ENCODE measurements around the gene ANKRD33B.
"Not testable (repeated sequence)": the region's sequence is repeated elsewhere in the genome, so short reads cannot be mapped to it uniquely, and the experiment has no call there.

Gene ANKRD33B

GRCh38 chr5:10662661-10663488, 99.0 kb downstream of the ANKRD33B start:
- no peak overlapping the region for H3K27ac ChIP-seq (ENCODE audit: low read depth, low read length)
- H3K4me3 ChIP-seq (ENCODE audit: low read depth, low read length) = no peak overlapping the region
- no peaks in the 10 kb centered on the region for H3K36me3 ChIP-seq (ENCODE audit: control insufficient read depth, insufficient read depth, low read length)
- H3K4me1 ChIP-seq (ENCODE audit: control insufficient read depth, insufficient read depth, low read length) = peaks cover 5% of the 10 kb centered on the region; the same call in 1 of the 2 replicates
- H3K9ac ChIP-seq (ENCODE audit: low read depth, low read length) = no peak overlapping the region
- H3K27me3 ChIP-seq (ENCODE audit: control insufficient read depth, insufficient read depth, low read length) = no peaks in the 10 kb centered on the region
- H3K9me3 ChIP-seq (ENCODE audit: control insufficient read depth, insufficient read depth, low read length) = no peaks in the 10 kb centered on the region

GRCh38 chr5:10663489-10664179, 99.8 kb downstream of the ANKRD33B start:
- Histone ChIP-seq H3K27ac (ENCODE audit: low read depth, low read length) (no peak overlapping the region), H3K9me3 (ENCODE audit: control insufficient read depth, insufficient read depth, low read length) (no peaks in the 10 kb centered on the region), H3K27me3 (ENCODE audit: control insufficient read depth, insufficient read depth, low read length) (no peaks in the 10 kb centered on the region), H3K4me3 (ENCODE audit: low read depth, low read length) (no peak overlapping the region), H3K36me3 (ENCODE audit: control insufficient read depth, insufficient read depth, low read length) (no peaks in the 10 kb centered on the region), H3K9ac (ENCODE audit: low read depth, low read length) (no peak overlapping the region), H3K4me1 (ENCODE audit: control insufficient read depth, insufficient read depth, low read length) (peaks cover 5% of the 10 kb centered on the region; the same call in 1 of the 2 replicates)

GRCh38 chr5:10664180-10664769, 100.4 kb downstream of the ANKRD33B start:
- H3K4me1 ChIP-seq (ENCODE audit: control insufficient read depth, insufficient read depth, low read length); H3K27ac ChIP-seq (ENCODE audit: low read depth, low read length); H3K9ac ChIP-seq (ENCODE audit: low read depth, low read length); H3K36me3 ChIP-seq (ENCODE audit: control insufficient read depth, insufficient read depth, low read length); H3K4me3 ChIP-seq (ENCODE audit: low read depth, low read length); H3K27me3 ChIP-seq (ENCODE audit: control insufficient read depth, insufficient read depth, low read length); H3K9me3 ChIP-seq (ENCODE audit: control insufficient read depth, insufficient read depth, low read length): not testable (repeated sequence)

- H3K4me3 ChIP-seq (ENCODE audit: low read depth, low read length) = no peak overlapping the region
- H3K36me3 ChIP-seq (ENCODE audit: control insufficient read depth, insufficient read depth, low read length) = no peaks in the 10 kb centered on the region
- H3K9ac ChIP-seq (ENCODE audit: low read depth, low read length) = no peak overlapping the region
- no peak overlapping the region for H3K27ac ChIP-seq (ENCODE audit: low read depth, low read length)
- no peaks in the 10 kb centered on the region for H3K27me3 ChIP-seq (ENCODE audit: control insufficient read depth, insufficient read depth, low read length)
- H3K4me1 ChIP-seq (ENCODE audit: control insufficient read depth, insufficient read depth, low read length) = peaks cover 5% of the 10 kb centered on the region; the same call in 1 of the 2 replicates
- H3K9me3 ChIP-seq (ENCODE audit: control insufficient read depth, insufficient read depth, low read length) = no peaks in the 10 kb centered on the region
Observed at GRCh38 chr5:10665799-10666198, 101.9 kb downstream of the ANKRD33B start.

- Histone ChIP-seq H3K9me3 (ENCODE audit: control insufficient read depth, insufficient read depth, low read length) (no peaks in the 10 kb centered on the region), H3K9ac (ENCODE audit: low read depth, low read length) (no peak overlapping the region), H3K27me3 (ENCODE audit: control insufficient read depth, insufficient read depth, low read length) (no peaks in the 10 kb centered on the region), H3K36me3 (ENCODE audit: control insufficient read depth, insufficient read depth, low read length) (no peaks in the 10 kb centered on the region), H3K27ac (ENCODE audit: low read depth, low read length) (no peak overlapping the region), H3K4me3 (ENCODE audit: low read depth, low read length) (no peak overlapping the region), H3K4me1 (ENCODE audit: control insufficient read depth, insufficient read depth, low read length) (peaks cover 5% of the 10 kb centered on the region; the same call in 1 of the 2 replicates)
Observed at GRCh38 chr5:10666531-10667299, 102.8 kb downstream of the ANKRD33B start.

GRCh38 chr5:10667431-10668057, 103.7 kb downstream of the ANKRD33B start:
- Histone ChIP-seq H3K9ac (ENCODE audit: low read depth, low read length) (no peak overlapping the region), H3K27me3 (ENCODE audit: control insufficient read depth, insufficient read depth, low read length) (no peaks in the 10 kb centered on the region), H3K27ac (ENCODE audit: low read depth, low read length) (no peak overlapping the region), H3K36me3 (ENCODE audit: control insufficient read depth, insufficient read depth, low read length) (no peaks in the 10 kb centered on the region), H3K9me3 (ENCODE audit: control insufficient read depth, insufficient read depth, low read length) (no peaks in the 10 kb centered on the region), H3K4me3 (ENCODE audit: low read depth, low read length) (no peak overlapping the region), H3K4me1 (ENCODE audit: control insufficient read depth, insufficient read depth, low read length) (peaks cover 5% of the 10 kb centered on the region; the same call in 1 of the 2 replicates)

- Histone ChIP-seq H3K36me3 (ENCODE audit: control insufficient read depth, insufficient read depth, low read length) (no peaks in the 10 kb centered on the region), H3K4me1 (ENCODE audit: control insufficient read depth, insufficient read depth, low read length) (peaks cover 1% of the 10 kb centered on the region; the same call in 1 of the 2 replicates), H3K9me3 (ENCODE audit: control insufficient read depth, insufficient read depth, low read length) (no peaks in the 10 kb centered on the region), H3K27me3 (ENCODE audit: control insufficient read depth, insufficient read depth, low read length) (no peaks in the 10 kb centered on the region), H3K9ac (ENCODE audit: low read depth, low read length) (no peak overlapping the region), H3K4me3 (ENCODE audit: low read depth, low read length) (no peak overlapping the region), H3K27ac (ENCODE audit: low read depth, low read length) (no peak overlapping the region)
Observed at GRCh38 chr5:10668697-10669096, 104.8 kb downstream of the ANKRD33B start.

GRCh38 chr5:10669983-10670382, 106.1 kb downstream of the ANKRD33B start:
- no peaks in the 10 kb centered on the region for H3K27me3 ChIP-seq (ENCODE audit: control insufficient read depth, insufficient read depth, low read length)
- H3K4me1 ChIP-seq (ENCODE audit: control insufficient read depth, insufficient read depth, low read length) = no peaks in the 10 kb centered on the region; the same call in 1 of the 2 replicates
- no peak overlapping the region for H3K9ac ChIP-seq (ENCODE audit: low read depth, low read length)
- H3K9me3 ChIP-seq (ENCODE audit: control insufficient read depth, insufficient read depth, low read length) = no peaks in the 10 kb centered on the region
- no peaks in the 10 kb centered on the region for H3K36me3 ChIP-seq (ENCODE audit: control insufficient read depth, insufficient read depth, low read length)
- no peak overlapping the region for H3K4me3 ChIP-seq (ENCODE audit: low read depth, low read length)
- H3K27ac ChIP-seq (ENCODE audit: low read depth, low read length) = no peak overlapping the region

- H3K27me3 ChIP-seq (ENCODE audit: control insufficient read depth, insufficient read depth, low read length) = no peaks in the 10 kb centered on the region
- H3K36me3 ChIP-seq (ENCODE audit: control insufficient read depth, insufficient read depth, low read length) = no peaks in the 10 kb centered on the region
- H3K9me3 ChIP-seq (ENCODE audit: control insufficient read depth, insufficient read depth, low read length) = no peaks in the 10 kb centered on the region
- H3K27ac ChIP-seq (ENCODE audit: low read depth, low read length) = no peak overlapping the region
- no peak overlapping the region for H3K4me3 ChIP-seq (ENCODE audit: low read depth, low read length)
- H3K9ac ChIP-seq (ENCODE audit: low read depth, low read length) = no peak overlapping the region
- no peaks in the 10 kb centered on the region; the same call in 1 of the 2 replicates for H3K4me1 ChIP-seq (ENCODE audit: control insufficient read depth, insufficient read depth, low read length)
Observed at GRCh38 chr5:10671041-10672008, 107.5 kb downstream of the ANKRD33B start.

Data from HUES48 (cell line).